ENCODE data around the gene ADAT2. TPM values are rescaled to one million over a fixed set of nuclear protein-coding genes. Genes with fewer than 3 reads are reported as not detected.

The ADAT2 gene
- total and polyA plus RNA-seq, 2 of the 13 experiments (the other 11 are each of a cell fraction or from before 2014, with no cell fraction given): 10.5 to 18.3 TPM

GRCh38 chr6:143414769-143415168 is 35.7 kb downstream of the ADAT2 start:
- Histone ChIP-seq H3K4me1 (ENCODE audit: insufficient read depth, low read length) (peaks cover 47% of the 10 kb centered on the region), H3K9me3 (ENCODE audit: low read length) (no peaks in the 10 kb centered on the region), H3K36me3 (replicated peaks in 1 of 2; ENCODE audit: control insufficient read depth in 1 of 2, insufficient read depth in 2 of 2, low read length in 2 of 2) (no peaks in the 10 kb centered on the region), H4K20me1 (ENCODE audit: insufficient read depth, low read length) (no peaks in the 10 kb centered on the region), H3K27me3 (ENCODE audit: control insufficient read depth in 1 of 2, insufficient read depth in 2 of 2, low read length in 2 of 2) (no peaks in the 10 kb centered on the region), H3K27ac (ENCODE audit: extremely low read length, insufficient read depth, low read length) (no peak overlapping the region), H2AFZ (ENCODE audit: low read length) (no peak overlapping the region), H3K9ac (ENCODE audit: insufficient read depth, low read depth, low read length) (no peak overlapping the region), H3K4me2 (ENCODE audit: low read depth, low read length) (no peak overlapping the region), H3K4me3 (replicated peaks in 1 of 3; ENCODE audit: insufficient read depth in 1 of 3, low read depth in 2 of 3, low read length in 3 of 3) (no peak overlapping the region), H3K79me2 (ENCODE audit: insufficient read depth, low read length) (no peaks in the 10 kb centered on the region)
- ChIA-PET CTCF (ENCODE audit: low intra/inter-chr PET ratio, low total read pairs) (no interaction called here), POLR2A (interaction anchor here (1.7 kb wide), 1 partner anchor 19 kb away, joined by 3 read pairs; no protein-coding TSS in a partner anchor)
- ATAC-seq (no peak), FAIRE-seq (no peak), DNase-seq (ENCODE audit: low spot score) (no peak)
- 86% methylated on average over 3 of the region's 3 CpGs for WGBS (ENCODE audit: low lambda C conversion rate)
- no peak for TF ChIP-seq FOXK1 (CRISPR knock-in tag; IDR thresholded peaks at IDR 0.05; ENCODE audit: borderline replicate concordance, low read depth)
- TF ChIP-seq GTF2F1 (IDR thresholded peaks at IDR 0.05; ENCODE audit: low read length): no peak
- TF ChIP-seq, protein P1, sequence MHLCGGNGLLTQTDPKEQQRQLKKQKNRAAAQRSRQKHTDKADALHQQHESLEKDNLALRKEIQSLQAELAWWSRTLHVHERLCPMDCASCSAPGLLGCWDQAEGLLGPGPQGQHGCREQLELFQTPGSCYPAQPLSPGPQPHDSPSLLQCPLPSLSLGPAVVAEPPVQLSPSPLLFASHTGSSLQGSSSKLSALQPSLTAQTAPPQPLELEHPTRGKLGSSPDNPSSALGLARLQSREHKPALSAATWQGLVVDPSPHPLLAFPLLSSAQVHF (CRISPR knock-in tag; IDR thresholded peaks at IDR 0.05): no peak
- TF ChIP-seq, protein P2, sequence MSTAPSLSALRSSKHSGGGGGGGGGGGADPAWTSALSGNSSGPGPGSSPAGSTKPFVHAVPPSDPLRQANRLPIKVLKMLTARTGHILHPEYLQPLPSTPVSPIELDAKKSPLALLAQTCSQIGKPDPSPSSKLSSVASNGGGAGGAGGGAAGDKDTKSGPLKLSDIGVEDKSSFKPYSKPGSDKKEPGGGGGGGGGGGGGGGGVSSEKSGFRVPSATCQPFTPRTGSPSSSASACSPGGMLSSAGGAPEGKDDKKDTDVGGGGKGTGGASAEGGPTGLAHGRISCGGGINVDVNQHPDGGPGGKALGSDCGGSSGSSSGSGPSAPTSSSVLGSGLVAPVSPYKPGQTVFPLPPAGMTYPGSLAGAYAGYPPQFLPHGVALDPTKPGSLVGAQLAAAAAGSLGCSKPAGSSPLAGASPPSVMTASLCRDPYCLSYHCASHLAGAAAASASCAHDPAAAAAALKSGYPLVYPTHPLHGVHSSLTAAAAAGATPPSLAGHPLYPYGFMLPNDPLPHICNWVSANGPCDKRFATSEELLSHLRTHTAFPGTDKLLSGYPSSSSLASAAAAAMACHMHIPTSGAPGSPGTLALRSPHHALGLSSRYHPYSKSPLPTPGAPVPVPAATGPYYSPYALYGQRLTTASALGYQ (CRISPR knock-in tag; IDR thresholded peaks at IDR 0.05): no peak
- no peak for TF ChIP-seq MTF1 (CRISPR knock-in tag; IDR thresholded peaks at IDR 0.05)
- TF ChIP-seq FOSL1 (CRISPR knock-in tag; IDR thresholded peaks at IDR 0.05; ENCODE audit: borderline replicate concordance): no peak
- TF ChIP-seq SMAD3 (CRISPR knock-in tag; IDR thresholded peaks at IDR 0.05): no peak
- TF ChIP-seq, protein P3, sequence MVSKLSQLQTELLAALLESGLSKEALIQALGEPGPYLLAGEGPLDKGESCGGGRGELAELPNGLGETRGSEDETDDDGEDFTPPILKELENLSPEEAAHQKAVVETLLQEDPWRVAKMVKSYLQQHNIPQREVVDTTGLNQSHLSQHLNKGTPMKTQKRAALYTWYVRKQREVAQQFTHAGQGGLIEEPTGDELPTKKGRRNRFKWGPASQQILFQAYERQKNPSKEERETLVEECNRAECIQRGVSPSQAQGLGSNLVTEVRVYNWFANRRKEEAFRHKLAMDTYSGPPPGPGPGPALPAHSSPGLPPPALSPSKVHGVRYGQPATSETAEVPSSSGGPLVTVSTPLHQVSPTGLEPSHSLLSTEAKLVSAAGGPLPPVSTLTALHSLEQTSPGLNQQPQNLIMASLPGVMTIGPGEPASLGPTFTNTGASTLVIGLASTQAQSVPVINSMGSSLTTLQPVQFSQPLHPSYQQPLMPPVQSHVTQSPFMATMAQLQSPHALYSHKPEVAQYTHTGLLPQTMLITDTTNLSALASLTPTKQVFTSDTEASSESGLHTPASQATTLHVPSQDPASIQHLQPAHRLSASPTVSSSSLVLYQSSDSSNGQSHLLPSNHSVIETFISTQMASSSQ (IDR thresholded peaks at IDR 0.05; ENCODE audit: low read depth): no peak
- TF ChIP-seq, protein P3 (CRISPR knock-in tag; IDR thresholded peaks at IDR 0.05; ENCODE audit: borderline replicate concordance): no peak
- no peak for TF ChIP-seq ZNF253 (CRISPR knock-in tag; IDR thresholded peaks at IDR 0.05; ENCODE audit: borderline replicate concordance)
- no peak for TF ChIP-seq ZNF746 (CRISPR knock-in tag; IDR thresholded peaks at IDR 0.05)
- no peak for TF ChIP-seq ZNF3 (CRISPR knock-in tag; IDR thresholded peaks at IDR 0.05)
- no peak for TF ChIP-seq ZNF629 (CRISPR knock-in tag; conservative IDR thresholded peaks at IDR 0.05)
- no peak for TF ChIP-seq ZFP36L2 (CRISPR knock-in tag; IDR thresholded peaks at IDR 0.05)
- TF ChIP-seq HNRNPK (IDR thresholded peaks at IDR 0.05; ENCODE audit: low read depth, low read length, poor library complexity, severe bottlenecking): no peak
- no peak for TF ChIP-seq DNMT3B (CRISPR knock-in tag; conservative IDR thresholded peaks at IDR 0.05)
- BruUV-seq (replicated peaks): no TSS peak
- in situ Hi-C loops (cut with HindIII; ENCODE audit: extremely low pct_ligation_motif_present, low pct_unique_long_range_greater_than_20kb): loop anchor here (5.0 to 10.0 kb wide), 3 partner anchors 360 to 722 kb away; partner anchors contain the start of gene HIVEP2
- intact Hi-C loops (cut with micrococcal nuclease; ENCODE audit: unreplicated experiment): loop anchor here (5.0 kb wide), 3 partner anchors 192 to 722 kb away; partner anchors contain the start of gene AIG1
